Measurements from ENCODE around the gene NOD1.

NOD1 gene

DNA sequence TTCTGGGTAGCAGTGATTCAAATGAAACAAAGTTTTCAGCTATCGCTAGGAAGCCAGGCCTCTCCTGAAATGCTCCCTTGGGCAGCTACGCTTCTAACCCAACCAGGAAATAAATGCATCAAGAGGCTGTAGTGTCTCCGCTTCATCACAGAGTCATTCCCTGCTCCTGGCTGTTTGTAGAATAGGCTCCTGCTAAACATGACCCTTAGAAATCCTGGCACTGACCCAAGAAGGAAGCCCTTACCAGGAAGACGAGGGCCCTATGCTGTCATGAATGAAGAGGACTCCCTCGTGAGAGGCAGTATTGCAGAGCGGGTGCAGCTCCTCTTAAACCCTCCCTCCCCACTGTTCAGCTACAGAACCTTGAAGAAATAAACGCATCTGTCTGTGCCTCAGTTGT lies 48.3 kb downstream of the NOD1 start:
- Histone ChIP-seq H3K79me2 (no peaks in the 10 kb centered on the region), H3K36me3 (ENCODE audit: control insufficient read depth, insufficient read depth, low read length) (no peaks in the 10 kb centered on the region), H3K4me2 (ENCODE audit: low read length) (no peak overlapping the region), H3K27me3 (ENCODE audit: control insufficient read depth, insufficient read depth, low read length) (no peaks in the 10 kb centered on the region), H2AFZ (no peak overlapping the region), H3K9me3 (ENCODE audit: control insufficient read depth, low read length) (no peaks in the 10 kb centered on the region), H3K9ac (no peak overlapping the region), H3K4me1 (peaks cover 22% of the 10 kb centered on the region), H3K27ac (no peak overlapping the region), H3K4me3 (ENCODE audit: low read depth, low read length) (no peak overlapping the region)
- TF ChIP-seq CTCF (IDR thresholded peaks at IDR 0.05): no peak

GRCh38 chr7:30429156-30429530 lies 49.4 kb downstream of the NOD1 start:
- Histone ChIP-seq H3K27me3 (ENCODE audit: control insufficient read depth, insufficient read depth, low read length) (no peaks in the 10 kb centered on the region), H3K9me3 (ENCODE audit: control insufficient read depth, low read length) (no peaks in the 10 kb centered on the region), H3K36me3 (ENCODE audit: control insufficient read depth, insufficient read depth, low read length) (no peaks in the 10 kb centered on the region), H3K79me2 (no peaks in the 10 kb centered on the region), H3K4me3 (ENCODE audit: low read depth, low read length) (no peak overlapping the region), H3K4me1 (peaks cover 22% of the 10 kb centered on the region), H3K9ac (no peak overlapping the region), H3K27ac (peak overlapping the region; percentile 34), H2AFZ (no peak overlapping the region), H3K4me2 (ENCODE audit: low read length) (no peak overlapping the region)
- TF ChIP-seq CTCF (IDR thresholded peaks at IDR 0.05): no peak

DNA sequence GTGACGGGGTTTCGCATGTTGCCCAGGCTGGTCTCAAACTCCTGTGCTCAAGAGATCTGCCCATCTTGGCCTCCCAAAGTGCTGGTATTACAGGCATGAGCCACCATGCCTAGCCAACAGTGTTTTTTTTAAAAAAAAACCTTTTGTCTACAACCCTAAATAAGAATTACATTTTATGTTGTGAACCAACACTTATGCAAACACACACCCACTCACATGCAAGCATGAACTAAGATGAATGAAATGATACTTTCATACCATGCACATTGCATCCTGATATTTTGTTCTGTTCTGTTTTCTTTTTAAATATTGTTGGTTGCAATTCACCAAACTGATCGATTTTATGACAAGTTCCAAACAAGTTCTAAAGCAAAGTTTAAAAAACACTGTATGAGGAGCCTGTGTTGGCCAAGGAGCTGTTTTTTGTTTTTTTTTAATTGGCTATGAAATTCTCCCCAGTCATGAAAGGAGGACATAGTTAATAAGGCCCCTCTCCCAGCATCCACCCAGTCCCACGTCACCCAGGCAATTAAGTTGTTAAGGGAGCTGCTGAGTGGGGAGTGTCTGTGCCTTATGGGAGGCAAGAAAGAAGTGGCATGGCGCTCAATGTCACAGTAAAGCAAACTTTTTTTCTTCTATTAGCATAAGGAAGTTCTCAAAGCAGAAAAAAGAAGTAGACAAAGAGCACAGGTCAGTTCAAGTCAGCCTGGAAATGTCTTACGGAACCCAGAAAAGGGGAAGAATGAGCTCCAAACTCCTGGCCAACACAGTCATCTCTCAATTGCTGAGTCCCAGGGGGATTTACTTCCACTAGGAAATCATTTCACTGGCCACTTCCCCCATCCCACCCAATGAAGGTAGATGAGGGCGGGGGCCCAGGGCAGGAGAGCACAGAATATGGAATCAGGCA lies 50.1 kb downstream of the NOD1 start:
- H3K4me2 ChIP-seq (ENCODE audit: low read length): no peak overlapping the region
- no peaks in the 10 kb centered on the region for H3K79me2 ChIP-seq
- no peaks in the 10 kb centered on the region for H3K36me3 ChIP-seq (ENCODE audit: control insufficient read depth, insufficient read depth, low read length)
- no peak for TF ChIP-seq CTCF (IDR thresholded peaks at IDR 0.05)
- no peaks in the 10 kb centered on the region for H3K9me3 ChIP-seq (ENCODE audit: control insufficient read depth, low read length)
- no peak overlapping the region for H3K9ac ChIP-seq
- no peak overlapping the region for H3K4me3 ChIP-seq (ENCODE audit: low read depth, low read length)
- H3K4me1 ChIP-seq: peaks cover 20% of the 10 kb centered on the region
- H2AFZ ChIP-seq: no peak overlapping the region
- peak overlapping the region; percentile 34 for H3K27ac ChIP-seq
- H3K27me3 ChIP-seq (ENCODE audit: control insufficient read depth, insufficient read depth, low read length): no peaks in the 10 kb centered on the region

GRCh38 chr7:30427296-30428070 lies 51.1 kb downstream of the NOD1 start:
- no peaks in the 10 kb centered on the region for H3K27me3 ChIP-seq (ENCODE audit: control insufficient read depth, insufficient read depth, low read length)
- H2AFZ ChIP-seq: no peak overlapping the region
- H3K79me2 ChIP-seq: no peaks in the 10 kb centered on the region
- H3K4me2 ChIP-seq (ENCODE audit: low read length): no peak overlapping the region
- H3K27ac ChIP-seq: no peak overlapping the region
- H3K4me1 ChIP-seq: peaks cover 20% of the 10 kb centered on the region
- H3K4me3 ChIP-seq (ENCODE audit: low read depth, low read length): no peak overlapping the region
- no peaks in the 10 kb centered on the region for H3K36me3 ChIP-seq (ENCODE audit: control insufficient read depth, insufficient read depth, low read length)
- TF ChIP-seq CTCF (IDR thresholded peaks at IDR 0.05): no peak
- no peak overlapping the region for H3K9ac ChIP-seq
- no peaks in the 10 kb centered on the region for H3K9me3 ChIP-seq (ENCODE audit: control insufficient read depth, low read length)

Data from parathyroid adenoma (tissue), 2 donors.